HG03378 (cell line): ENCODE measurements around the gene MED27.

Experiments
- ATAC-seq: cut with Tn5 transposase; IDR thresholded peaks from one replicate; pipeline ENCODE4 v1.9.1; 2021; ENCODE audit warnings: mild to moderate bottlenecking, moderate library complexity; ENCODE audit not compliant: unreplicated experiment

MED27 gene

DNA sequence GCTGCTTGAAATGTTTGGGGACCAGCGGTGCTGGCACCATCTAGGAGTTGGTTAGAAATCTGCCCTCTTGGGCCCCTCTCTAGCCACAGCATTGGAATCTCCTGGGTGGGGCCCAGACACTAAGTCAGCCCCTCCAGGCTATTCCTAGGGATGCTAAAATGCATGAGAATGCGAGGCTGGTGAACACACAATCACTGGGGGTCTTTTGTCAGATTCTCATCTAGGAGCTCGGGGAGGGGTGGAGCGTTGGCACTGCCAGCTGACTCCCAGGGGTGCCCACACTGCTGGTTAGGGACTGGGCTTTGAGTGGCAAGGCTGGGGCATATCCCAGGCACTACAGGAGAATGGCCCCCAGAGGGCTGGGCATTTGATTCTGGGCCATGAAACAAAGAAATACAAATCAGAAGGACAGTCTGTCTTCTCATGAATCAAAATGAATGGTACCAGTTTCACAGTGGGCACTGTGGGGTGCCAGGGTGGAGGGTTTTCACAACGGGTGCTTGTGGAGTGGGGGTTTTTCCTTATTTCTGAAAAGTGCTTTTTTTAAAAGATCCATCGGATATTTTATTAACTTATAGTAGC lies 212.0 kb downstream of the MED27 start:
- ATAC-seq, result no peak

DNA sequence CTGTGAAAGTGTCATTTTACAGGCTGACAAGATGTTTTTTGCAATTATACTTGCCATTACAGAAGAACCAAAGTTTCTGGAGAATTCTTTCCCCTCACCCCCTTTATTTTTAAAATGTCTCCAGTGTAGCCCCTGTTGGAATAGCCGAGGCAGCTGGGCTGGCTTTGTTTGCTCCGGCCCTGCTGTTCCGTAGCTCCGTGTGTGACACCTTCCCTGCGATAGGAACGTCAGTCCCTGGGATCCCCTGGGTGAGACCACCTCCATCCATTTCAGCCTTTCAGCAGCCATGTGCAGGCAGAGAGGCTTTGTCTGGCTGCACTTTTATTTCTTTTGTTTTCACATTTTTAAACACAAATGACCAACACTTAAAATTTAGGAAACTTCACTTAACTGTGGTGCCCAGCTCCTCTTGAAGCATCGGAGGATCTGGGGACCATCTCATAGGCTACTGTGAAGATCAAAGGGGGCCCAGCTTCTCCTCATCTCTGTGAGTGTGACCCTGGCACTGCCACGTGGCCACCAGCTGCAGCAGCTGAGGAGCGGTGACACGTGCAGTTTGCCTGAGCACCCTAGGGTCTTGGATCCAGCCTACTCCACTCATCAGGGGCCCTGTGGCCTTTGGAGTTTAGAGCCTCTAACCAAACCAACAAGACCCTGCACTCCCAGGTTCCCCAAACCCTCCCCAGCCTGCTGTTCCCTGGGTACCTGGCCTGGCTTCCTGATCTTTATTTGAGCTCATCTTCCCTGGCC lies 214.0 kb downstream of the MED27 start:
- ATAC-seq, result no peak

GRCh38 chr9:131864531-131864930 lies 215.1 kb downstream of the MED27 start:
- ATAC-seq, result no peak

GRCh38 chr9:131863306-131863896 lies 216.3 kb downstream of the MED27 start:
- ATAC-seq, result no peak

DNA sequence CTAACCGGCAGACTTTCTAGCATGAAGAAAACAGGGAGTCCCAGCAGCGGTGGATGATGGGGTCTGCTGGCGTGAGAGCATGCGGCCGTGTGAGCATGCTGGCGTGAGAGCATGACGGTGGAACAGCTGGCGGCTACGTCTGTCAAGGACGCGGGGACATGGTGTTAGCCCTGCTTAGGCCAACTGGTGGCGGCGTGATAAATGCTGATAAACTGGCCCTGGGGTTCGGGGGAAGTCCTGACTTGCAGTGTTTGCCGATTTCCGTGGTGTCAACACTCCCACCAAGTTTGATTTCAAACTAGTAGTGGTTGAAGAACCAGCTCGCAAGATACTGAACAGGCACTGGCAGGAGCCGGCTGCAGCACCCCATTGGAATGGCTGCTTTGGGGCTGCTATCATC lies 217.4 kb downstream of the MED27 start:
- no peak for ATAC-seq

- no peak for ATAC-seq
Measured at GRCh38 chr9:131860430-131860829, 219.2 kb downstream of the MED27 start.

GRCh38 chr9:131858147-131858546 lies 221.5 kb downstream of the MED27 start:
- no peak for ATAC-seq

DNA sequence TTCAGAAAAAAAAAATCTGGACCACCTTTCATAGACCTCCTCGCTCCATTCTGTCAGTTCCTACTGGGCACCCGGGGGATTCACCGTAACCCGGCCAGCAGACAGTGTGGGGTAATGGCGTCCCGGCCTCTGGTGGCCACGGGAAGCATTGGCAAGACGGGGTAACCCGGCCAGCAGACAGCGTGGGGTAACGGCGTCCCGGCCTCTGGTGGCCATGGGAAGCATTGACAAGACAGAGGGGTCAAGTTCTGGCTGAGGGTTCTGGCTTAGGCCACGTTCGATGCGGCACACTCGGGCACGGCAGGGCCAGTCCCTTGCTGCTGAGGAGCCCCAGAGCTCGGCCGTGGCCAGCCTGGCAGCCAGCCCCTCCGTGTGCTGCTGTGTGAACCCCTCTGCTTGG lies 223.6 kb downstream of the MED27 start:
- no peak for ATAC-seq

- no peak for ATAC-seq
Measured at GRCh38 chr9:131854896-131855613, 224.6 kb downstream of the MED27 start.

- ATAC-seq, result no peak
Measured at GRCh38 chr9:131854334-131854733, 225.3 kb downstream of the MED27 start.

DNA sequence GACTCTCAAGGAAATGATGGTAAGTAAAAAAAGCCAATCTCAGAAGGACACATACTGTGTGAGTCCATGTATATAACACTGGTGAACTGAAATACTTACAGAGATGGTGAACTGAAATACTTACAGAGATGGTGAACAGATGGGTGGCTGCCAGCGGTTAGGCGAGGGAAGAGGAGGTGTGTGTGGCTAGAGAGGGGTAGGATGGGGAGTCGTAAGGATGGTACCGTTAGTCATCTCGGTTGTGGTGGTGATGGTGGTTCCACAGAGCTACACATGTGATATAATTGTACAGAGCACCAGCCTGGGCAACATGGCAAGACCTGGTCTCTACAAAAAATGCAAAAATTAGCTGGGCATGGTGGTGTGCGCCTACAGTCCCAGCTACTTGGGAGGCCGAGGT lies 226.2 kb downstream of the MED27 start:
- ATAC-seq, result no peak

GRCh38 chr9:131851414-131851813 lies 228.3 kb downstream of the MED27 start:
- no peak for ATAC-seq

- no peak for ATAC-seq
Measured at GRCh38 chr9:131849391-131849790, 230.3 kb downstream of the MED27 start.

- no peak for ATAC-seq
Measured at GRCh38 chr9:131848570-131849160, 231.0 kb downstream of the MED27 start.

GRCh38 chr9:131847665-131848354 lies 231.9 kb downstream of the MED27 start:
- no peak for ATAC-seq

GRCh38 chr9:131845305-131846298 lies 234.1 kb downstream of the MED27 start:
- no peak for ATAC-seq

- ATAC-seq, result no peak
Measured at GRCh38 chr9:131844745-131845118, 234.9 kb downstream of the MED27 start.

DNA sequence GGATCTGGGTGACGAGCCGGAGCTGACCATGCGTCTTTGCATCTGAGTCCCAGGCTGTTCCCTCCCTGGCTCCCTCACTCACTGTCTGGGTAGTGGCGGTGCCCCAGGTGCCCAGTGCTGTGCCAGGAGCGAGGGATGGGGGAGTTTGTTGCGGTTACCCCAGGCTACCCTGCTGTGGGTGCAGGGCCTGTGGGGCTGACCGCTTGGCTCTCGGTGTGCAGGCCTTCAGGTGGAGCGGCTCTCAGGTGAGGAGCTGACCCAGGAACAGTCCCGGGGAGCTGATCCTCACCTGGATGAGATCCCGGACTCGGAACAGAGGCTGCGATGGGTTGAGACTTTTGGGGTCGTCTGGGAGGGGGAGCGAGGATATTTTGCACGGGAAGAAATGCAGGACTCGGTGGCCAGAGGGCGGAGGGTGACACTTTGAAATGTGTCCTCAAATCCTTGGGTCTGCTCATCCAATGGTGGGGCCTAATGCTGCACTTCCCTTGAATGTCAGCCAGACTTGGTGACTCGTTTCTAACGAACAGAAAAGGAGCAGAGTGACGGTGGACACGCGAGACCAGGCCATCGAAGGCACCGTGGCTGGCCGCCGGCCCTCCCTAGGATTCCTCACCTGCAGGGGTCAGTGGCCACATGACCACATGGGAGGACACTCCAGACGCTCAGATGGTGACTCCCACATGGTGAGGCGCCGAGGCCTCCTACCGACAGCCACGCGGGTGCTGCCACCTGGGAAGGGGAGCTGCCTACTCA lies 235.5 kb downstream of the MED27 start:
- no peak for ATAC-seq

DNA sequence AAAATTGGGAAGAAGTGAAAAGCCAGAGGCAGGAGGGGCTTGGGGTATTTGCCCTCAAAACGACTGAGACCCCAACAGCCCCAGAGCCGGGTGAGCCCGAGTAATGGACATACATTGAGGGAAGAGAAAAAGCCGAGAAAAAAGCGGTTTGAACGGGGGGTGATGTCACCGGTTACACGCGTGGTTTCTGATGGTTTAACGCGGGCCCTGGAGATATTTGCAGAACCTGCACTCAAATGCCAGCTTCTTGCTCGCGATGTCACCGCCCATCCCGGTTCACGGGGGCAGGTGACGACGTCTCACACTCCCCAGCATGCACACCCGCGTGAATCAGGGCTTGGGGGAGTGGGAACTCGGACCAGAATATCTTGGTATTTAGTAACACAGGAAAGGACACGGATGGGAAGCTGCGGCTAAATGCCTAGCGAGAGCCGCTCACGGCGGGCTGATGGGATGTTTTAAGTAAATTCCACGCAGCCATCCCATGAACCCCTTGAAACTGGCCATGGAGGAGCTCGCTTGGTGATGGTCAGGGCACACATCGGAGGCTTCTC lies 237.8 kb downstream of the MED27 start:
- no peak for ATAC-seq
